ENCODE data around the gene AHCTF1.

DNA sequence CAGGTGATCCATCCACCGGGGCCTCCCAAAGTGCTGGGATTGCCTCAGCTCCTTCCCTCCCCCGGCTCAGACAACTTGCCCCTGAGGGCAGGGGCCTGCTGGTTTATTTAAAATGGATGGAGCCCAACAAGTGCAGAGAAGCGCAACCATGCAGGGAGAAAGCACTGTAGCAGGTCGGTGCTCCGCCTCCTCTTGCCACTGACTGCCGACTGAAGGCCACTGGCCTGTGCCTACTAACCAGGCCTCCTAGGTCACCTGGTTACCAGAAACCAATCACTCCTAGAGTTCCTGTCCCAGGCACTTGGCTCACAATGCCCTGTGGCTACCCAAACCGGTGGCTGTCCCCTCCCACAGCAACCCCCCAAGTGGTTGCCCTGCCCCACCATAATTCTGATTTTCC lies 40.2 kb upstream of the AHCTF1 start:
- TF ChIP-seq, protein P1, sequence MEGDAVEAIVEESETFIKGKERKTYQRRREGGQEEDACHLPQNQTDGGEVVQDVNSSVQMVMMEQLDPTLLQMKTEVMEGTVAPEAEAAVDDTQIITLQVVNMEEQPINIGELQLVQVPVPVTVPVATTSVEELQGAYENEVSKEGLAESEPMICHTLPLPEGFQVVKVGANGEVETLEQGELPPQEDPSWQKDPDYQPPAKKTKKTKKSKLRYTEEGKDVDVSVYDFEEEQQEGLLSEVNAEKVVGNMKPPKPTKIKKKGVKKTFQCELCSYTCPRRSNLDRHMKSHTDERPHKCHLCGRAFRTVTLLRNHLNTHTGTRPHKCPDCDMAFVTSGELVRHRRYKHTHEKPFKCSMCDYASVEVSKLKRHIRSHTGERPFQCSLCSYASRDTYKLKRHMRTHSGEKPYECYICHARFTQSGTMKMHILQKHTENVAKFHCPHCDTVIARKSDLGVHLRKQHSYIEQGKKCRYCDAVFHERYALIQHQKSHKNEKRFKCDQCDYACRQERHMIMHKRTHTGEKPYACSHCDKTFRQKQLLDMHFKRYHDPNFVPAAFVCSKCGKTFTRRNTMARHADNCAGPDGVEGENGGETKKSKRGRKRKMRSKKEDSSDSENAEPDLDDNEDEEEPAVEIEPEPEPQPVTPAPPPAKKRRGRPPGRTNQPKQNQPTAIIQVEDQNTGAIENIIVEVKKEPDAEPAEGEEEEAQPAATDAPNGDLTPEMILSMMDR (IDR thresholded peaks at IDR 0.05; ENCODE audit: insufficient read depth, low read depth, low read length) = no peak
- no peak for TF ChIP-seq EZH2 (IDR thresholded peaks at IDR 0.05; ENCODE audit: insufficient read depth, low read length)
